Inflammatory macrophage treated with lipopolysaccharide for 1 hour (primary cell): Measurements from ENCODE around the gene WNT6.

Experiments
- DNase-seq, 2 donors: peaks; one replicate each; pipeline ENCODE4 v3.0.0-alpha.2; 2020 to 2022

The WNT6 gene

DNA sequence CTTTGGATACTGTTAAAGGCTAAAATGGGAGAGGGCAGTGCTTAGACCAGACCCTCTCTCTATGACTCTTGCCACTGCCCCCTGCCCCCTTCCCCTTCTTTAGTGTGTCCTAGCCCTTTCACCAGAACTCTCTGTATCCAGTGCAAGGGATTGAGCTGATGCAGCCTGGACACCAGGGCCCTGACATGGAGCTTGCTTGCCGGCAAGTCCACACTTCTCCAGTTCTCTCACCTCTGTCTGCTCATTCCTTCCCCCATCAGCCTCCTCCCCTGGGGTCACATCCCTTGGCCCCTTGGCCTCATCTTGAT, 1.5 kb upstream of the WNT6 start:
- DNase-seq: no peak

DNA sequence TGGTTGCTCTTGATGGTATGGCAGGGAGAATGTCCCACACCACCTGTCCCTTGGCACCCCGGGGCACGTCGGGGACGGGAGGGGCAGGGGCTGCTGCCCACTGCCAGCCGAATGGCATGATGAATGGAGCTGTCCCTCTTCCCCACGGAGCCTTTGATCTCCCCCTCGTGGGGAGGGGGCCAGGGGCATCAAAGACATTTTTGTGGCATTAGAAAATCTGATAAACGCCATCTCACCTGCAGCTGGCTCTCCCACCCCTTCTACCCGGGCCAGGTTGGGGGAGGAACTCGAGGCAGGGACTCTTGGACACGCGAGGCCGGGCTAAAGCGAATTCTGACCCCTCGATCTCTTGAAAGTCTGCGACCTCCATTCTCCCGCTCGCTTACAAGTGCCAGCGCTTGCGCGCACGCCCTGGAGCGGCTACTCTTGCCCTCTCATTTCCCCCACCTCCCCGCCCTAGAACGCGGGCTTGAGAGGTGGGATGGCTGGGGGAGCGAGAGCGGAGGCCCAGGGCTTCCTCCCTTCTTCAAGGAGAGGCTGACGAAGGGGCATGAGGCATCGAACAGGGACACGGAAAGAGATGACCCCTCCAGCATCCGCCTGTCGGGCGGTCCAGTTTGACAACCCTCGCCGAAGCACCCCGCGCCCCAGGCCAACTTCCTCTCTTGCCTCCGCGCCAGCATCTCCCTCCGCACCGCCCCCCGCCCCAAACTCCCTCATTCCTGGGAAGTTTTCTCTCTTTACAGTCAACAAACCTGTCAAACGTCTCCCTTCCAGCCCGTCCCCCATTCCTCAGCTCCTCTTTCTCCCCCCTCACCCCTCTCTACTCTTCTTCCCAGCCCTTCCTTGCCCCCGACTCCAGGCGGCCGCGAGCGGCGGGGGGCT, 692 bp upstream of the WNT6 start:
- no peak for DNase-seq

DNA sequence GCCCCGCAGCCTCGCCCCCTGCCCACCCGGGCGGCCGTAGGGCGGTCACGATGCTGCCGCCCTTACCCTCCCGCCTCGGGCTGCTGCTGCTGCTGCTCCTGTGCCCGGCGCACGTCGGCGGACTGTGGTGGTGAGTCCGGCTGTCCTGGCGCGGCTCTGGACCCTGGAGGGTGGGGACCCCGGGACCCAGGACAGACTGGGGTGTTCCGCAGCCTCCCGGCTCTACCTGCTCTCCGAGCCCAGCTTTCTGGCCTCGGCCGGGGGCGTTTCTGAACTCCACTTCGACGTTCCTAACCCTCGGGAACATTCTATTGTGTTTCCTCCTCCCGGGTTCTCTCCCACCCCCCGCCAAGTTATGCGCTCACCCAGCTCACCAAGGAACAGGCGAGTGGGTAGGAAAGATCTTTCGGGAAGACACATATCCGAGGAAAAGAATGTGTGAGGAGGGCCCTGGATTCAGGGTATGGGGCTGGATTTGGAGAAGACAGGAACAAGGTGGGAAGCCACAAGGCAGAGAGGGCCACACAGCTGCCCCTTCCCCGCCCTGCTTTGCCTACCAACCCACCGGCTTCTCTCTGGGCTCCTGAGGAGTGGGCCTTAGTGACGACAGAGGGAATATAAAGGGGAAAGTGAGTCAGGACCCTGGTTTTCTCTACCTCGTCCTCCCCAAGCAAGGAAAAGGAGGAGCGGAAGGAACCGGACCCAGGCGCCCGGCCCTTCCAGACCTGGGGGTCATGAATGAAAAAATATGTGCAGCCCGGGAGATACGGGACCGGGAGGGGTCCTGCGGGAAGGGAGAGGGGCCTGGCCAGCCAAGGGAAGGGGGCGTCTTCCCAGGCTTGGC, 605 bp downstream of the WNT6 start:
- no peak for DNase-seq

DNA sequence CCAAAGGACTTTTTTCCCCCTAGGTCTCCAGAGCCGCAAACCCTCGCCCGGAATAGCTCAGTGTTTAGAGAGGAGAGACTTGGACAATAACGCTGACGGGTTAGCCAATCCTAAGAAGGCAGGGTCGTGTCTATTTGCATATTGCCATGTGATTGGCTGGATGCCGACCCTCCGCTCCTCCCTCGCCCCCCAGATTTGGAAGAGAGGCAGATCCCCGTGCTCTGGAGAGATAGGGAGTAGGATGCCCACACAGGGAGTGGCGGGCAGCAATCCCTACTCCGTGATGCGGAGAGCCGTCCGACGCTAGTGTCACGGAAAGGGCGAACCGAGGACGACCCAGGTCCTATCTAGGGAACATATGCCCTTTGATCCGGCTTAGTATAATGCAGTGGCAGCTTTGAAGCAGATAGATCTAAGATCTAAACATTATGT, 1.4 kb downstream of the WNT6 start:
- DNase-seq: no peak

DNA sequence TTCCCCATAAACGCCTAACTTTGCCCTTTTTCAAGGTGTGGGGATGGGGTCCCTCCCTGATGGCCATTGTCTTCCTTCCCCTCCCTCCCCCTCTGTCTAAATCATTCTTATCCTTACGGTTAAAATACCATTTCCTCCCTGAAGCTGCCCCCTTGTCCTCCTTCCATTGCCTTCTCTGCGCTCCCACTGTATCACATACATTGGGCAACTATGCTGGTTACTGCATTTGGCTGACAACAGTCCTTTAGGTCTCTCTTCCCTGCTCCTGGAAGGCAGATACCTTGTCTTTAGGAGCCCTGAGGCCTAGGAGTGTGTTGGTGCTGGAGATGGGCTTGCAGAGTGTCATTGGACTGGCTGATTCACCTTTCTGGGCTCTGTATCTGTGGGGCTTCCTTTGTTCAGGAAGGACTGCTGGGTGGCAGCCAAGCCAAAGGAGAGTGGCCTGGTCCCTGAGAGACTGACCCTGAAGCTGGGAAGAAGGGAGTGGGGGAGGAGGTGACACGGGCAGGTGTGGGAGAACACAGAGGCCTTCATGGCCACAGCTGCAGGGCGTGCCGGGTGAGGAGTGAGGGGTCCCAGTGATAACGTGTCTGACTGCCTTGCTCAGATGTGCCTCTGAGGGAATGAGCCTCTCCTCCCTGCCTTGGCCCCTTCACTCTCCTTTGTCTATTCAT, 2.2 kb downstream of the WNT6 start:
- DNase-seq: no peak

DNA sequence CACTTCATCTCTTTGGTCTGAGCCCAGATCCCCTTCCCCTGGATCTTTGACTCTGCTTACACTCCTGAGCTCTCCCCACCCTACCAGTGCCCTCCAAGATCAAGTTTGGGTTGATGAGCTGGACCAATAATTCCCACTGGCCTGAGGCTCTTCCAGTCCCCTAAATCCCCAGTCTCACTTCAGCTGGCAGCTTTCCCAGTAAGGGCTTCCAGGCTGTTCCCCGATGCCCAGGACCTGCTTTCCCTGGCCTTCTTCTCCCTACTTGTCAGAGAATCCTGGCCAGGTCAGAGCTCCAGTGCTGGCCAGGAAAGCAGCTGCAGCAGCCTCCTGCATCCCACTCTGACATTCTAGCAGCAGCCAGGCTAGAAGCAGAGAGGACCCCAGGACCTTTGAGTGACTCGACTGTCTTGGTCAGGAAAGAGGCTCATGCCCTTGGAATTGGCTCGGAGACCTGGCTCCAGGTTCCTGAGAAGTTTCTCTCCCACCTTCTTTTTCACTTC, 3.5 kb downstream of the WNT6 start:
- no peak for DNase-seq

DNA sequence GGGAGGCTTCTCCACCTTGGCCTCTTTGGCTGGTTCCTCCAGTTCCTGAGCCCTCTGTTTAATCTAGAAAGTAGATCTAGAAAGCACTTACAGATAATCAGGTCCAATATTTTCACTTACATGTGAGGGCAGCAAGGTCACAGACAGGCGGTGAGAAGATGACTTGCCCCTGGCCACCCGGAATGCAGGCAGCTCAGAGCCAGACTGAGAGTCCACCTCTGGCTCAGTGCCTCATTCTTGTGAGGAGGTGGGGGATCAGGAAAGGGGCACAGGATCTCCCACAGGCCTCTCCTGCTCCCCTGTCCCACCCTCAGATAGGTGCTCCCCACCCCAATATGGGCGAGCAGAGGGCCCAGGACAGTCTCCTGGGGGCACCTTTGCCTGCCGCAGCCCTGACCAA, 5.8 kb downstream of the WNT6 start:
- DNase-seq: no peak

DNA sequence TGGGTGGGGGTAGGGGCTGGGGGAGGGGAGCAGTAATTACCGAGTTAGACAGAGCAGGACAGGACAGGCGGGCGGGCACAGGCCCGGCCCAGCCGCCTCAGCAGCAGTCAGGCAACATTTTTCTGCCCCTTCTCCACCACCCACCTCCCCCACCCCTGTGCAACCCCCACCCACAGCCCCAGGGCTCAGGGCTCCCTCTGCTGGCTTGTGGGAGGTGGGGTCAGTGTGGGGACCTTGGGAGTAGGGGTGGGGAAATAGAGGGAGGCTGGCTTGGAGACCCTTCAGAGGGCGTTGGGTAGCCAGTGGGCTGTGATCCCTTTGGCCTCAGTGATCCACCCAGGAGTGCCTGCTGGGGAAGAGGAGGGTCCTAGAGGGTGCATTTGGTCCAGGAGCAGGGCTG, 6.4 kb downstream of the WNT6 start:
- DNase-seq: no peak

DNA sequence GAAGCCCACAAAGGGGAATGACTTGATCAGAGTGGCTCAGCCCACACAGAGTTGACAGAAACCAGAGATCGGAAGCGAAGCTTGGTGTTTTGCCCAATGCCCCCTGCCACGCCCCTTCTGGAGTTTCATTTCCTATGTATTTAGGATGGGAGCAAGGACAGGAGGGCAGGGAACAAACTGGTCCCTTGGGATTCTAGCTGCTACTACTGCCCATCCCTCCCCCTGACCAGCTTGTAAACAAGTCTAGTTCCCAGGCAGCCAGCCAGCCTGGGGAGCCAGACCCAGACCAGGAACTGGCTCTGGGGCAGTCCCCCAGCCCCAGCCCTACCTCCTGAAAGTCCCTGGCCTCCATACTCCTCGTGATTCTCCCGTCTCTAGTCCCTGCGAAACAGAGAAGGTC, 8.3 kb downstream of the WNT6 start:
- DNase-seq: no peak

DNA sequence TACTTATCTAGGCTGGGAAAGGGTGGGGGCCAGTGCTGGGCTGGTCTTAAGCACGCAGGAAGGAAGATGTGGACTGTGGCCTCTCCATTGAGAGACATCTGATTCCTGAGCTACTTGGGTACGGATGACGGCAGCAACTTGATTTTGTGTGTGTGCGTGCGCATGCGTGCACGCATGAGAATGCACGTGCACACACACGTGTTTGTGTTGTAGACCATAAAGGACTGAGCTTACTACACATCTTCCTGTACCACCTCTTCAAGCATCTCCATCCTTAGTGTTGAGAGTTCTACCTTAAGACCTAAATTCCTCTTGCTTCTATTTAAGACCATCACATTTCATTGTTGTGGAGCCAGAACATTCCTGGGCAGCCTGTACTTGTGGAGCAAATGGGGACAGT, 9.5 kb downstream of the WNT6 start:
- no peak for DNase-seq

DNA sequence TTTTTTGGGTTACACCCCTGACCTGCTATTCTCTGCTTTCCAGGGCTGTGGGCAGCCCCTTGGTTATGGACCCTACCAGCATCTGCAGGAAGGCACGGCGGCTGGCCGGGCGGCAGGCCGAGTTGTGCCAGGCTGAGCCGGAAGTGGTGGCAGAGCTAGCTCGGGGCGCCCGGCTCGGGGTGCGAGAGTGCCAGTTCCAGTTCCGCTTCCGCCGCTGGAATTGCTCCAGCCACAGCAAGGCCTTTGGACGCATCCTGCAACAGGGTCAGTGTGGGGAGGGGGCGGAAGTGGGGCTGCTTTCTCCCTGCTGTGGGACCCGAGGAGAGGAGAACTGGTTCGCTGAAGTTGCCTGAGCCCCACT, 11.4 kb downstream of the WNT6 start:
- DNase-seq: no peak

DNA sequence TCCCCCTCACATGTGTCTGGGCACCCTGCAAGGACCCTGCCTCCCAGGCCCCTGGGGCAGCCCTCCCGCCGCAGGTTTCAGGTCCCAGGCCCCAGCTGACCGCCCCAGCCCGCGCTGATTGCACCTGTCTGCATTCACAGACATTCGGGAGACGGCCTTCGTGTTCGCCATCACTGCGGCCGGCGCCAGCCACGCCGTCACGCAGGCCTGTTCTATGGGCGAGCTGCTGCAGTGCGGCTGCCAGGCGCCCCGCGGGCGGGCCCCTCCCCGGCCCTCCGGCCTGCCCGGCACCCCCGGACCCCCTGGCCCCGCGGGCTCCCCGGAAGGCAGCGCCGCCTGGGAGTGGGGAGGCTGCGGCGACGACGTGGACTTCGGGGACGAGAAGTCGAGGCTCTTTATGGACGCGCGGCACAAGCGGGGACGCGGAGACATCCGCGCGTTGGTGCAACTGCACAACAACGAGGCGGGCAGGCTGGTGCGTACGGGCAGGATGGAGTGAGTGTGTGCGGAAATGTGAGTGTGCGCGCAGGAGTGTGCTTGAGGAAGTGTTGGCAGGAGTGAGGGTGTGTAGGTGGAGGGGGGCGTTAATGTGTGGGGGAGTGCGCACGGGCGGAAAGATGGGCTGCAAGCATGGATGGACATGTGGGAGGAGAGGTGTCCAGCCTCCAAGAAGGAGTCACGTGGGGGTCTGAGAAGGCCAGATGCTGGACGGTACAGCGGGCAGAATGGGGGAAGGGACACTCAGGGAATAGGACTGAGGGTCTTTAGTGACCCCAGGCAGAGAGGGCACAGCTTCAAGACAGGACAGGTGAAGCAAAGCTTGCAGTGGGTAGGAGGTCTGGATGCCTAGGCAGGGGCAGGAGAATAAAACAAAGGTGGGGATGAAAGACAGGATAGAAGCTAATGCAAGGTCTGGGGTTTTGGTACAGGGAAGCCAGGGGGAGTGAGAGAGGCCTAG, 12.0 kb downstream of the WNT6 start:
- no peak for DNase-seq

DNA sequence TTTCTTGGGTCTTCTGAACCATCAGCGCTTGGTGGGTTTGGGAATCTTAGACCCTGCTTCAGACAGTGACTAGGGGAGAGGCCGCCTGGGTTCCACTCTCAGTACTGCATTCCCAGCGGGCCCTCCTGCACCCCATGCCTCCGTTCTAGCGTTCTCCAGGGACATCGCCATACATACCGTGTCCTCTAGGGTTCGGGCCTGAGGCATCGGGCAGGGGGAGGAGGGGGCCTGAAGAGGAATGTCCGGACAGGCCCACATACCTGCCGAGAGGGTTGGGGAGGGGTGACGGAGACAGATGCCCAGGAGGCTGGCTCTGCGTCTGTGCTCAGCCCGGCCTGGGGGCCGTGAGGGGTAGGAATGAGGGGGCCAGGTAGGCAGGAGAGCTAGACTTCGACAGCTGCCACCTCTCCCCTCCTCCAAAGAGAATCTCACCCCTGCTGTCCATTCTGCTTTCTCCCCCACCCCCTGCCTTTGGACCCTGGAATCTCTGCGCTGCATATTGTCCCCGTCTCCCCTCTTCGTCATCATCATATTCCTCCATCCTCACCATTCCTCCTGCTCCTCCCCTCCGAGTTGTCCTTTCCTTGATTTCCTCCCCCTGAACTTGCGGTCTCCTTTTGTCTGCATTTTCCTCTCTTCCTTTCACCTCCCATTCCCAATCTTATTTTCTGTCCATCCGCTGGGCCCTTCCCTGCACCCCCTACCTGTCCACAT, 13.2 kb downstream of the WNT6 start:
- DNase-seq: no peak

DNA sequence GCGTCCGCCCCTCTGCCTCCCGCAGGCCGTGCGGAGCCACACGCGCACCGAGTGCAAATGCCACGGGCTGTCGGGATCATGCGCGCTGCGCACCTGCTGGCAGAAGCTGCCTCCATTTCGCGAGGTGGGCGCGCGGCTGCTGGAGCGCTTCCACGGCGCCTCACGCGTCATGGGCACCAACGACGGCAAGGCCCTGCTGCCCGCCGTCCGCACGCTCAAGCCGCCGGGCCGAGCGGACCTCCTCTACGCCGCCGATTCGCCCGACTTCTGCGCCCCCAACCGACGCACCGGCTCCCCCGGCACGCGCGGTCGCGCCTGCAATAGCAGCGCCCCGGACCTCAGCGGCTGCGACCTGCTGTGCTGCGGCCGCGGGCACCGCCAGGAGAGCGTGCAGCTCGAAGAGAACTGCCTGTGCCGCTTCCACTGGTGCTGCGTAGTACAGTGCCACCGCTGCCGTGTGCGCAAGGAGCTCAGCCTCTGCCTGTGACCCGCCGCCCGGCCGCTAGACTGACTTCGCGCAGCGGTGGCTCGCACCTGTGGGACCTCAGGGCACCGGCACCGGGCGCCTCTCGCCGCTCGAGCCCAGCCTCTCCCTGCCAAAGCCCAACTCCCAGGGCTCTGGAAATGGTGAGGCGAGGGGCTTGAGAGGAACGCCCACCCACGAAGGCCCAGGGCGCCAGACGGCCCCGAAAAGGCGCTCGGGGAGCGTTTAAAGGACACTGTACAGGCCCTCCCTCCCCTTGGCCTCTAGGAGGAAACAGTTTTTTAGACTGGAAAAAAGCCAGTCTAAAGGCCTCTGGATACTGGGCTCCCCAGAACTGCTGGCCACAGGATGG, 14.0 kb downstream of the WNT6 start:
- no peak for DNase-seq

DNA sequence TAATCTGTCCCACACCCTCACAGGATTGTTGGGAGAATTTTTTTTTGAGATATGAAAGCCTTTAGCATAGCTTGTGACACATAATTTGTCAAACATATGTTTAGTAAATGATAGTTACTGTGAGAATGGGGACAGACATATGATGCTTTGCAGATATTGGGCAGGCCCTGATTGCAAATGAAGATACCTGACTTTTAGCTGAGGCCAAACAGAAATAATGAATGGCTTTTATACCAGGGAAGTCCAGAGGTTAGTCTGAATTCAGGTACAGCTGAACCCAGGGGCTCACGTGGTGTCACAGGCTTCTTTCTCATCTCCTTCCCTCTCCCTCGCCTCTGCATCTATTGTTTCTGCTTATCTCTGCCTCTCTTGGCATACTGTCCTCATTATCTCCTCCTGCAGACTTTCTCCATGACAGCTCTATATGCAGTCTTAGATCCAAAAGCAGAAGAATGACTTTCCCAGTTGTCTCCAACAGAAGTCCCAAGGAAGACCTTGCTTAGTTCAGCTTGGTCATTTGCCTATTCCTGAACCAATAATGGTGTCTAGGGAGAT, 16.2 kb downstream of the WNT6 start:
- DNase-seq: no peak

DNA sequence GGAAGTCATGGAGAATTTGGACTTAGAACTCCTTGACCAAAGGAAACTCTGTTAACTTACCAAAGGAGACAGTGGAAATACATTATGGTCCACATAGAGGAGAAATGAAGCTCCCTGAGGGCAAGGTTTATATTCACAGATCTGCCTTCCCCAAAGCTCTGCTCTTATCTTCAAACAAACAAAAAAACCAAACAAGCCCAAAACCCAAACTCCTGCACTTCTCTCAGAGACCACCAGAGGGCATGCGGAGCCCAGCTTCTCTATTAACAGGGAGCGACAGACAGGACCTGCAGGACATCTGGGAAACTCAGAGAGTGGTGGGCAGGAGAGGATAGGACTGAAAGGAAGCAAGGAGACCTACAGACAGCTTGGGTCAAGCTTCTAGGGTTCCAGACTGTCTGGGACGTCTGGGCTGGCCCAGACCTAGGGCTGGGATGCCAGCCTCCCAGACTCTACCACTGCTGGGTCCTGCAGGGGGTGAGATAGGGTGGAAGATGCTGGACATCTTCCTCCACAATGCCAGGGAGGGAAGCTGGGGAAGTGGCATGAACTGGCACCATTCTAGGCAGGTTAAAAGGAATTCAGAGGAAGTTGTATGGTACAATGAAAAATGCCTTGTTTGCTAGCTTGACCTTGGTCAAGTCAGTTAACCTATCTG, 17.1 kb downstream of the WNT6 start:
- DNase-seq: peak; percentile 47 to 96

DNA sequence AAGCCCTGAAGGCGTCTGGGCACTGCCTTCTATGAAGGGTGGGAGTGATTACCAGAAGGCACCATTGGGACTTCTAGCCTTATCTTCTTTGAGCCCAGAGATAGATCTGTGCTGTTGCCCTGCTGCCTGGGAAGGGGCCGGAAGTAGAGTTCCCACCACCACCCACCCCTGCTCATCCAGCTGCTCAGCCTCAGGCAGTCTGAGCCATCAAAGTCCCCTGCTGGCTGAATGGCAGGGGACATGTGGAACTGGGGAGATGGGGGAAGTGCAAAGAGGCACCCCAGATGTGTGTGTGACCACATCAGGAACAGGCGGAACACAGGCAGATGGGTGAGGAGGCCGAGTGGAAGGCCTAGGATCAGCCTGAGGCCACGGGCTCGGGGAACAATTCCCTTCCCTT, 17.7 kb downstream of the WNT6 start:
- no peak for DNase-seq

DNA sequence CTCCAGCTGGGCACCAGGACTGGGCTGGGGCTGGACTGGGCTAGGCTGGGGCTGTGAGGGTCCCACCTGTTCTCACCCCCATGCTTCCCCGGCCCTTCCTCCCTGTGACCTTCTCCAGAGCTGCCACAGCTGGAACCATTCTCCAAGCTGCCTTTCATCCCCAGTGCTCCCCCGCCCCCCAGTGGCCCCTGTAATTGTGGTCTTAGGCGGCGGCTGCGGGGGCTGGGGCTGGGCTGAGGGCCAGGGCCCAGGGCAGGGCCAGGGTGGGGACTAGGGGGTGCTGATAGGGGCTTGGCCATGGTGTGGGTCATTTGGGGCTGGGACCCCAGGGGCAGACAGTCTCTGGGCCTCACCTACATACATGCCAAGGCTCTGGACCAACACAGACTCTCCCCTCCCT, 18.3 kb downstream of the WNT6 start:
- DNase-seq: no peak

DNA sequence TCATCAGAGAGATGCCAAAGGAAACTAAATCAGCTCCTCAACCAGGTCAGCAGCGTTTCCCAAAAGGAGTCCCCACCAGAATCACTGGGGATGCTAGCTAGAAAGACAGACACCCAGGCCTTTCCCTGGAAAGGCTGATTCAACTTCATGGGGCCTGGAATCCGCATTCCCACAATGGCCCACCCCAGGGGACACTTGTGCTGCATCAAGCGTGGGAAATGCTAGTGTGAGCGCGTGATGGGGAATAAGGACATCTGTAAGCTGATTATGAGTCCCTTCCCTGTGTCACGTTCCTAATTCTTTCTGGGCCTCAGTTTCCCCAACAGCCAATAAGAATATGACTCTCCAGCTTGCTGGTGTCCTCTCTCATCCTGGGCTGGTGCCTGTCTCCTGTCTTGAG, 18.9 kb downstream of the WNT6 start:
- no peak for DNase-seq
